Stimulated activated CD4-positive, alpha-beta T cell treated with anti-CD3 and anti-CD28 coated beads, Interleukin-4, amount 100 ng/mL, for 4 hours (primary cell): Measurements from ENCODE around the gene GSTO1.
A peak's percentile ranks its signal among the peaks of the same experiment; 100 is the strongest.

ENCODE experiments used
- DNase-seq, 2 experiments: peaks; one replicate each; pipeline ENCODE4 v3.0.0-alpha.2; 2020

GSTO1 gene

GRCh38 chr10:104251443-104251842 lies 3.2 kb upstream of the GSTO1 start:
- no peak for DNase-seq

DNA sequence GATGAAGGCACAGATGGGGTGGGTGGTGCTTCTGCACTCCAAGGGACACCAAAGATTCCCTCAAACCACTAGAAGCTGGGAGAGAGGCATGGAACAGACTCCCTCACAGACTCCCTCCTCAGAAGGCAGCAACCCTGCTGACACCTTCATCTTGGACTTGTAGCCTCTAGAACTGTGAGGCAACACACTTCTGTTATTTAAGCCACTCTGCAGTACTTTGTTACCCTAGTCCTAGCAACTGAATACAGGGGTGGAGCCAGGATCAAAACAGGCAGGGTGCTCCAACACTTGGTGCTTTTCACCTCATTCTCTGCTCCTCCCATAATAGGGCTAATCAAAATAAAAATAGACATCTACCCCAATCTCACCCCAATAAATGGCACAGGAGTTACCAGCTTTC lies 2.3 kb upstream of the GSTO1 start:
- DNase-seq, result no peak

GRCh38 chr10:104253106-104253505 lies 1.6 kb upstream of the GSTO1 start:
- peak in 1 of 2 experiments; percentile 26 for DNase-seq

DNA sequence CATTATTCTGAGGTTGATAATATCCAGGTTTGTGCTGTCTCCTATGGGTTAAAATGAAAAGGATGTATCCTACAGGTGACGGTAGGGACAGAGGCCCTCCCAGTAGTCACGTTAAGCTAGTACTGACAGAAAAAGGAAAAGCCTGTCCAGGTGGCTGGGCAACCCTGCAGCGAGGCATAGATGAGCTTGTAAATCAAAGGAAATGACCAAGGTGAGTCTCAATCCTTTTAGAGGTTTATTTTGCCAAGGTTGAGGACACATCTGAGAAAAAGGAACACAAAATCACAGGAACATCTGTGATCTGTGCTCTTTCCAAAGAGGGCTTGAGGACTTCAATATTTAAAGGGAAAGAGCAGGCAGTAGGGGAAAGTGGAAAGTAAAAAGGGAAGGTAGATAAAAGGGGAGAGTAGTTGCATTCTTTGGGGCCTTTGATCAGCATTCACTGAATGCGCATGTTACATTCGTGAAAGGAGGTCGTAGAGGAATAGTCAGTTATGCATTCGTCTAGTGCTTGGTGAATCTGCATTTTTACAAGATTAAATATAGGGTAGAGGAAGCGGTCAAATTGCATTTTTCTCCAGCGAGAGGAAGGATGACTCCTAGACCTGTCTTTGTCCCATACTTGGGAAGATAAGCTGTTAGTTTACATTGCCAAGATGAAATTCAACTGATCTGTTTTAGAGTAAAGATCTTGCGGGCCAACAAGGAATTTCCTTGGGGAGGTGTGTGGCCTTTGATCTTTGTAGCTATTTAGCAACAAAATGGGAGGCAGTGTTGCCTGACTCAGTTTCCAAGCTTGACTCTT lies 884 bp upstream of the GSTO1 start:
- DNase-seq, result no peak

DNA sequence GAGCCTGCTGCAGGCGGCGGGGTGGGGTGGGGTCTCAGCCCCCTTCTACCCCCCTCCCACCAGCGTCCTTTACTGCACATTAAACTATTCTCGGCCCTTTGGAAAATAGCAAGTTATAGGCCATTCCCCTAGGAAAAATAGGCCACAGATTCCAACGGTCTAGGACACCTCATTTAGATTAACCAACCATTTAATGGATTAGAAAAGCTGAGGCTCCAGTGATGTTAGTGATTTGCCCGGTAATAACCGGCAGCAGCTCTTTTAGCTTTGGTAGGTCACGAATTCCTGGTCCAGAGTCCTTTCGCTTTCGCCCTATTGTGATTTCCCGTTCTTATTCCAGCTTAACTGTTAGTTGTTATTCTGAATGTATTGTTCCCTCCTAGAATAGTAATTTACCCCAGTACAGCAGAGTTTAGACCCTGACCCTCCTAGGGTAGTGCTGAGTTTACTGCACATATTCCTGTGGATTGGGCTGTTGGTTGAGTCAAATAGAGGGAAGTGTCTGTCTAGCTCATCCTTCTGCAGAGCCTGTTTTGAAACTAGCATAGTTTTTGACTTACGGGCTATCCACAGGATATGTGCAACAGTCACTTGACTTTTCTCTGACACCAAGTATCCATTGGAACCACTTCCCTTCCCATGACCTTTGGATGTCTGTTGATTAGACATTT lies 754 bp downstream of the GSTO1 start:
- DNase-seq, result no peak

DNA sequence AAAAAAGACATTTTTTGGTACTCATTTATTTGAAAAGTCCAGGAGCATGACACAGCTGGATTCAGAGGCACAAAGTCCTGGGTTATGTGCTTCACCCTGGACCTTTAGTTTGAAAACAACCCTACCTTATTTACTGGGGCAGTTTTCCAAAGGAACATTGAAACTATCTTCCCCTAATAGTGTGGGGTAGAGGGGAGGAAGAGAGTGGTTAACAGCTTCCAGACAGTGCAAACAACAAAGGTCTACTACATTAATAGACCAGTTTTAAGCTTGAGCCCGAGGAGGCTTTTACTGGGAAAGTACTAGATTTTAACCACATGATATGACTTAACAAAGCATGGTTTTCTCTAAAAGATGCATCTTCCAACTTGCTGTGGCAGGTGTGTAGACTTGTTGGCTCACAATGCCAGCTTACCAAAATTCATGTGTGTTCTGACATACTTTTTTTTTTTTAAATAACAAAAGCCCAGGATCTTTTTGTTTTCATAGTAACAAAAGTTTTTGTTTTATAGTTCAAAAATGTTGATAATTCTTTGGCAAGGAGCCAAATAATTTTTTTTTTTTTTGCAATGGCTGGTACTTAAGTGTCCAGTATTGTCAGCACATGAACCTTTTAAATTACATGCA lies 1.8 kb downstream of the GSTO1 start:
- no peak for DNase-seq

- DNase-seq, result no peak
Measured at GRCh38 chr10:104257235-104257634, 2.5 kb downstream of the GSTO1 start.

- no peak for DNase-seq
Measured at GRCh38 chr10:104258209-104258608, 3.5 kb downstream of the GSTO1 start.

DNA sequence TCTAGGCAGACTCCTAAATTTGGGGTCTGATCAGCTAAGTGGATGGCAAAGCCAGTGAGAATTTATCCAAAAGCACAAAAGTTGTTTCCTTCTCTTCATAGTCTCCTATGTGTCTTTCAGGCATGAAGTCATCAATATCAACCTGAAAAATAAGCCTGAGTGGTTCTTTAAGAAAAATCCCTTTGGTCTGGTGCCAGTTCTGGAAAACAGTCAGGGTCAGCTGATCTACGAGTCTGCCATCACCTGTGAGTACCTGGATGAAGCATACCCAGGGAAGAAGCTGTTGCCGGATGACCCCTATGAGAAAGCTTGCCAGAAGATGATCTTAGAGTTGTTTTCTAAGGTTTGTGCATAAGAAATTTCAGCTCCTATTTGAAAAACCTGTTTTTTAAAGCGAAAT lies 4.8 kb downstream of the GSTO1 start:
- no peak for DNase-seq

- no peak for DNase-seq
Measured at GRCh38 chr10:104259999-104260774, 5.5 kb downstream of the GSTO1 start.

GRCh38 chr10:104260775-104261115 lies 6.1 kb downstream of the GSTO1 start:
- DNase-seq, result no peak

- no peak for DNase-seq
Measured at GRCh38 chr10:104262055-104262454, 7.4 kb downstream of the GSTO1 start.

- DNase-seq, result no peak
Measured at GRCh38 chr10:104264783-104265182, 10.1 kb downstream of the GSTO1 start.

- peak in 1 of 2 experiments; percentile 22 for DNase-seq
Measured at GRCh38 chr10:104267721-104268404, 13.2 kb downstream of the GSTO1 start.

DNA sequence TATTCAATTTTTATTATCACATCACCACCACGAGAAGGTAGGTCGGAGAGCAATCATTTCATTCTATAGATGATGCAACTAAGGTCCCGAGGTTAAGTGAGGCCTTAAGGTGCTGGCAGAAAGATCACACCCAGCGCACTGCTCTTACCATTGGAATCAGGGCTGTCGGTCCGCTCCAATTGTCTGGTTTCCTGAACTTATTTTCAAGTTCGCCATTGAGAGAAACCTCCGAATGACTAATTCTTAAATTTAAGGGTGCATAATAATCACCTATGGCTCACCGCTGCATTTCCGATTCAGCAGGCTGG lies 13.7 kb downstream of the GSTO1 start:
- no peak for DNase-seq

DNA sequence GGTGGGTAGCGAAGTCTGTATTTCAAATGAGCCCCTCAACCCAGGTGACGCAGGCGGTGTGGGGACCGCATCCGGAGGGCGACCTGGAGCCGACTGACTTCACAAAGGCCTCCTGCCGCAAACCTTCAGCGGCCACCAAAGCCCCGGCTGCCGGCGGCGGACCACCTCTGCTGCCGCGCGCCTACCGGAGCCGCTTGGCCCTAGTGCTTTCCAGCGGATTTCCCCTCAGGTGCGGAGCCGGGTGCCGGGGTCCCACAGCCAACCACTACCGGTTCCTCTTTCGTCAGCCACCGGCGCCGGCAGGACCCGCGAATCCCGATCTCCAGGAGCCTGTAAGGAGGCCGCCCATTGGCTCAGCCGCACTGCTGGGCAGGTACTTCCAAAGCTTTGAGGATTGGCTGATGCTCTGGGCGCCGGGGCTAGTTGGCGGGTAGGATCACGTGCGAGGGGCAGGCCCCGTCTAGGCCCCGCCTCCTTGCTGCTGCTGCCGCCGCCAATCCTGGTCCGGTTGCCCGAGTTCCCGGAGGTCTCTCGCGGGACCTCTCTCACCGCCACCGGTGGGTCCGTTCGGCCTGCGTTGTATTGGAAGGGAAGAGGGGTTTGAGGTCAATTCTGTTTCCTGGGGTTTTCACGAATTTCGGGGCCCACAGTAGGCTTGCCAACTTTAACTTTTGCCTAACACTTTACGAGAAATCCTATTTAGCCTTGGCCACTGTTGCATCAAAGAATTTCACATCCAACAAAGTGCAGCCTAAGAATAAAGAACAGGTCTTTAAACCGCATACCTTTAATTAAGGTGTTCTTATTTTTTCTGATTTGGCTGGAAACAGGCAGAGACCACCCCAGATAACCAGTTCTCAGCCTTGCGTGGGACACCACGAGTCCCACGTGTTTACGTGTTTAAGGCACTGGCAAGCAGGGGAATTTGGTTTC lies 14.3 kb downstream of the GSTO1 start, which contains the start of gene GSTO2:
TSS of gene GSTO2 (plus strand) at position 472 of the 933 bp plus-strand sequence. CDS start 5,732 bp downstream, outside the sequence.
- peak; percentile 95 to 99 for DNase-seq

DNA sequence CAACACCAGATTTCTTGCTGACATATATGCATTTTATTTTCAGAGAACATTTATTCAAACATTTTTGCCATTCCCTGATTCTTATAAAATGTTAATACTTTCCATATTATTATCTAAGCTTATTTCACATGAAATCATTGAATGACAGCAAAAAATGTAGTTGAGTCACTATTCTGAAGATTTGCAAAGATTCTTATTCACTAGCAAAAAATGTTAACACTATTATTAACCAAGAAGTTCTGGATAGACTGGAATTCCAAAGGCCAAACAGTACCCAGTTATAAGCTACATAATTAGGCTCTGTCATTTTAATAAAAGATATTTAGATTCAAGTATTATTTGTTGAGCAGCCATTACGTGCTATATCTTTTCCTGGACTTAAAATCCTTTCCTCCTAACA lies 18.6 kb downstream of the GSTO1 start:
- no peak for DNase-seq

DNA sequence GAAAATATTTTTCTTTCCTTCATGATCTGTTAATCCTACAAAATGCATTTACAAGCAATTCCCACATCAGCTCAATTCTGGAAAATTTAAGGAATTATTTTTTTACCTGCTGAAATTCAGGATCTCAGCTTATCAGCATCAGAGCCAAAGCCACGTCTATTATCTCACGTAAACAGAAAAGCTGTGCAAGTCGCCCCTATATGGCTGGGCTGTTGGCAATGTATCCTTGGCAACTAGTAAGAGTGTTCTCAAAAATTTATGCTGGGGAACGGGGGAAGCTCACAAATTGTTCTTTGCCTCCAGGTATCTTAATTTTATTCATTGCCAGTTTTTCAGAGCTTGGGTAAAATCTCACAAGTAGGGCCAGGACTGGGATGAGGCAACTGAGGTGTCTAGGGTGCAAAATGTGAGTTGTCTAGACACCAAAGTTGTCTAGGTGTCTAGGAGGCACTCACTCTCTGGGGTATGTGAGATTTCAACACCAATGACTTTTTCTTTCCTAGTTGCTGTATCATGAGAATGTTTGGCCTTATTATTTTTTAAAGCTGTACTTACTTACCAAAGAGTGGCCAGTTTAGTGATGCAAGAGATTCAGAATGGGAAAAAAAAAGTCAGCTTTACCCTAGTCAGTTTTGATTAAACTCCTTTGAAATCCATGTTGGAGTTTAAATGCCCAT lies 19.3 kb downstream of the GSTO1 start:
- no peak for DNase-seq

- peak; percentile 20 to 55 for DNase-seq
Measured at GRCh38 chr10:104274762-104275721, 20.4 kb downstream of the GSTO1 start.

DNA sequence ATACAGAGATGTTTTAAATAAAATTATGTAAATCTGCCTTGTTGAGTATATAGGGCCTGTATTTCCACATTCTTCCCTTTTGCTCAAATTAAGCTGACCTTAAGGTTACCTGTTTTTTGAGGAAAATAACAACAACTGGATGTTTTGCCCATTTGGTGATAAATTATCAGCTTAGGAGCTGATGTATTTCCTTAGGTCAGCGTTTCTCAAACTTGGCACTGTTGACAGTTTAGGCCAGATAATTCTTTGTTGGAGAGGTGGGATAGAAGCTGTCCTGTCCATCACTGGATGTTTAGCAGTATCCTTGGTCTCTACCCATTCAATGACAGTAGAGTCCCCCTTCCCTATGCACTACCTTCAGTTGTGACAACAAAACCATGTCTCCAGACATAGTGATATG lies 21.5 kb downstream of the GSTO1 start:
- DNase-seq, result no peak
